ENCODE results near the gene SPAG9.

SPAG9 gene

DNA sequence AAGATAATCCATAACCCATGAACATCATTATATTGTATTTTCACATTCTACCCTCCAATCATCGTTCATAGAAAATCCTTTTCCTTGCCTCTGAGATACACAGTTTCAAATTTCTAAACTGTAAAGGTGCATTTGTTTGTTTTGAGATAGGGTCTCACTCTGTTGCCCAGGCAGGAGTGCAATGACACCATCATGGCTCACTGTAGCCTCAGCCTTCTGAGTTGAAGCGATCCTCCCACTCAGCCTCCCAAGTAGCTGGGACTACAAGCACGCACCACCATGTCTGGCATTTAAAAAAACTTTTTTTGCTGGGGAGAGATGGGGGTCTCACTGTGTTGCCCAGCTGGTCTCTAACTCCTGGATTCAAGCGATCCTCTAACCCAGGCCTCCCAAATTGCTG lies 196.4 kb downstream of the SPAG9 start:
- TF ChIP-seq CTCF (IDR thresholded peaks at IDR 0.05; ENCODE audit: borderline replicate concordance, extremely low read depth, low read length, poor library complexity, severe bottlenecking): no peak
- no peak for TF ChIP-seq EZH2 (IDR thresholded peaks at IDR 0.05; ENCODE audit: borderline replicate concordance, low read depth, low read length, severe bottlenecking)
- peaks cover 12% of the 10 kb centered on the region for H3K4me1 ChIP-seq (ENCODE audit: insufficient read depth, low read length)
- no peak overlapping the region for H3K4me3 ChIP-seq (ENCODE audit: low read depth in 1 of 2, low read length in 2 of 2)
- no peaks in the 10 kb centered on the region for H3K27me3 ChIP-seq (ENCODE audit: insufficient read depth, low read length, poor library complexity)
- H3K27ac ChIP-seq (ENCODE audit: low read length): no peak overlapping the region
- DNase-seq: no peak
- H3K79me2 ChIP-seq (ENCODE audit: insufficient read depth, low read length): no peaks in the 10 kb centered on the region
- H3K9me3 ChIP-seq (ENCODE audit: insufficient read depth, low read length, severe bottlenecking): no peaks in the 10 kb centered on the region
- H2AFZ ChIP-seq (ENCODE audit: low read depth, low read length): no peak overlapping the region
- no peak for ATAC-seq (ENCODE audit: insufficient read depth, low read depth)
- H4K20me1 ChIP-seq (ENCODE audit: insufficient read depth, low read length): no peaks in the 10 kb centered on the region
- H3K36me3 ChIP-seq (ENCODE audit: insufficient read depth, low read length): no peaks in the 10 kb centered on the region
- H3K4me2 ChIP-seq (ENCODE audit: insufficient read depth, low read length): no peak overlapping the region
- no peak overlapping the region for H3K9ac ChIP-seq (ENCODE audit: low read depth, low read length)

DNA sequence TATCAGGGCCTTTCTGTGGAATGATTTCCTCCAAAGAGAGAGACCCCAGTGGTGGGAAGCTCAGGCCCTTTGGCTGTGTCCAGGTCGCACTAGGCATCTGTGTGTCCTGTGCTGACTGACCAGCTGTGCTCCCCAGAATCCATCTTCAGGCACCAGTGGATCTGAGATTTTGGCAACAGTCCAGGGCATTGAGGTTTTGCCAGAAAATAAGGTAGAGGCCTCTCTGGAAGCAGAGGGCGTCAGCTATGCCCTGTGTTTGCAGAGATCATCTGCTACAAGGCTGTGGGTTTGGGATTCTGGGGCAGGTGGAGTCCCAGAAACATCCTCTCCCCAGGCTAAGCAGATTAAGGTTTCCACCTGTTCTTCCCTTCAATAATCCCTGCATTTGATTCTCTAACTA lies 197.1 kb downstream of the SPAG9 start:
- Histone ChIP-seq H3K9ac (ENCODE audit: low read depth, low read length) (no peak overlapping the region), H3K9me3 (ENCODE audit: insufficient read depth, low read length, severe bottlenecking) (no peaks in the 10 kb centered on the region), H2AFZ (ENCODE audit: low read depth, low read length) (no peak overlapping the region), H3K79me2 (ENCODE audit: insufficient read depth, low read length) (no peaks in the 10 kb centered on the region), H3K4me3 (ENCODE audit: low read depth in 1 of 2, low read length in 2 of 2) (no peak overlapping the region), H3K4me1 (ENCODE audit: insufficient read depth, low read length) (peaks cover 12% of the 10 kb centered on the region), H3K27ac (ENCODE audit: low read length) (no peak overlapping the region), H3K4me2 (ENCODE audit: insufficient read depth, low read length) (no peak overlapping the region), H3K27me3 (ENCODE audit: insufficient read depth, low read length, poor library complexity) (no peaks in the 10 kb centered on the region), H4K20me1 (ENCODE audit: insufficient read depth, low read length) (no peaks in the 10 kb centered on the region), H3K36me3 (ENCODE audit: insufficient read depth, low read length) (no peaks in the 10 kb centered on the region)
- no peak for TF ChIP-seq CTCF (IDR thresholded peaks at IDR 0.05; ENCODE audit: borderline replicate concordance, extremely low read depth, low read length, poor library complexity, severe bottlenecking)
- TF ChIP-seq EZH2 (IDR thresholded peaks at IDR 0.05; ENCODE audit: borderline replicate concordance, low read depth, low read length, severe bottlenecking): no peak
- DNase-seq (no peak), ATAC-seq (ENCODE audit: insufficient read depth, low read depth) (no peak)

DNA sequence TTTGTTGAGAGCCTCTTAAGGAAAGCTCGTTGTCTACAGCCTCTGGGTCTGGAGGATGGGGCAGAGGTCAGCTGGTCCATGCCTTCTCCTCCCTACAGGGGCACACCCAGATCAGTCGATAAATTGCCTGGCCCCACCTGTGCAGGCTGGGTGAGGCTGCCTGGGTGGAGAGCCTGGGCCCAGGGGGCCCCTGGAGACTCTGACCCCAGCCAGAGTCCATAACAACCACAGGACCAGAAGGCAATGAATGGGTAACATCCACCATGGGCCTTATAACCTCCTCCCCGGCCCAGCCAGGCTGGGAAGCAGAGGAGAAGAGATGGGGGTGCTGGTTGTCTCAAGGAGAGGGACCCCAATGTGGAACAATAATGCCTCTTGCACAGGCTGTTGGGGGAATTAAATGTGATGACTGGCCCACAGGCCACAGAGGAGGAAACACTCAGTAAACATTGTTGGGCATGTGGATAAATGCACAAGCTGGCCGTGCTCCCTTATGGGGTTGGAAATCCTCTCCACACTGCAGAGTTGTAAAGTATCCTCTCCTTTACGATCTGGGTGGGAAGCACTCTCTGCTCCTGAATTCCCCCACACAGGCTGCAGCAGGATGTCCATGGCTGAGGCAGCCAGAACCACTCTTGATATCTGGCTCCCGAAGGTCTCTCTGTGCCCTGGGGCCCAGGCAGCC lies 197.8 kb downstream of the SPAG9 start:
- Histone ChIP-seq H3K27me3 (ENCODE audit: insufficient read depth, low read length, poor library complexity) (no peaks in the 10 kb centered on the region), H3K4me1 (ENCODE audit: insufficient read depth, low read length) (peaks cover 12% of the 10 kb centered on the region), H3K27ac (ENCODE audit: low read length) (no peak overlapping the region)

More for the DNA sequence above, 197.8 kb downstream of the SPAG9 start:
- Histone ChIP-seq H3K9me3 (ENCODE audit: insufficient read depth, low read length, severe bottlenecking) (no peaks in the 10 kb centered on the region), H2AFZ (ENCODE audit: low read depth, low read length) (no peak overlapping the region), H3K36me3 (ENCODE audit: insufficient read depth, low read length) (no peaks in the 10 kb centered on the region), H3K79me2 (ENCODE audit: insufficient read depth, low read length) (no peaks in the 10 kb centered on the region), H4K20me1 (ENCODE audit: insufficient read depth, low read length) (no peaks in the 10 kb centered on the region), H3K4me2 (ENCODE audit: insufficient read depth, low read length) (no peak overlapping the region), H3K4me3 (ENCODE audit: low read depth in 1 of 2, low read length in 2 of 2) (no peak overlapping the region), H3K9ac (ENCODE audit: low read depth, low read length) (no peak overlapping the region)
- no peak for TF ChIP-seq CTCF (IDR thresholded peaks at IDR 0.05; ENCODE audit: borderline replicate concordance, extremely low read depth, low read length, poor library complexity, severe bottlenecking)
- TF ChIP-seq EZH2 (IDR thresholded peaks at IDR 0.05; ENCODE audit: borderline replicate concordance, low read depth, low read length, severe bottlenecking): no peak
- ATAC-seq (ENCODE audit: insufficient read depth, low read depth): no peak
- DNase-seq: no peak

Data from DND-41 (cell line).